HG02798 (cell line): ENCODE measurements around the gene DTL.

Source experiments
- ATAC-seq: cut with Tn5 transposase; IDR thresholded peaks from one replicate; pipeline ENCODE4 v1.9.1; 2021; ENCODE audit warnings: mild to moderate bottlenecking; ENCODE audit not compliant: unreplicated experiment, poor library complexity

DTL gene

DNA sequence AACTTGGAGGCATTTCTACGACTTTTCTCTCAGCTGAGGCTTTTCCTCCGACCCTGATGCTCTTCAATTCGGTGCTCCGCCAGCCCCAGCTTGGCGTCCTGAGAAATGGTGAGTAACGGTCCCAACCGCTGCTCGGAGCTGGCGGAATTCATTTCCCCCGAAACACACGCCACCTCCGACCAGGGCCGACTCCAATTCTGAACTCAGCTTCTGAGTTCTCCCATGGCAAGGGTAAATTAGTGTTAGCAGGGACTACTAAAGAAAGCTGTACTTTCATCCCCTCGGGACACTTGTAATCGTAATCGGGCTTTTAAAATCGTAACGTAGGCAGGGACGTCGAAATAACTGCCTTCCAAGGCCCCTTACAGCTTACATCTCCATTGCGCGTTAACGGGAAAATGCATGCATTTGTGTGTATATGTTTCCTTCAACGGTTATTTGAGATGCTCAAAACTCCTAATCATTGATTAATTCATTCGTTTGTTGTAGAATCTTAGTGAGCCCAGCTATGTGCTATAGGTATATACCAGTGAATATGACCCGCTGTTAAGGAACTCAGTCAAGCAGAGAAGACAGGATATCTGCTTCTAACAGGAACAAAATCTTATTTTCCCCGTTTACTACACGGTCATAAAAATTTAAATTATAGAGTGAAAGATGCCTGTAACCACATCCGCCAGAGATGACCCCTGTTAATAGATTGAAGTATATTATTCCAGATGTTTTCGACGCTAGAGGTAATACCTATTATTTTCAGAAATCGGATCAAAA is 472 bp downstream of the DTL start:
- peak; percentile 22 for ATAC-seq

DNA sequence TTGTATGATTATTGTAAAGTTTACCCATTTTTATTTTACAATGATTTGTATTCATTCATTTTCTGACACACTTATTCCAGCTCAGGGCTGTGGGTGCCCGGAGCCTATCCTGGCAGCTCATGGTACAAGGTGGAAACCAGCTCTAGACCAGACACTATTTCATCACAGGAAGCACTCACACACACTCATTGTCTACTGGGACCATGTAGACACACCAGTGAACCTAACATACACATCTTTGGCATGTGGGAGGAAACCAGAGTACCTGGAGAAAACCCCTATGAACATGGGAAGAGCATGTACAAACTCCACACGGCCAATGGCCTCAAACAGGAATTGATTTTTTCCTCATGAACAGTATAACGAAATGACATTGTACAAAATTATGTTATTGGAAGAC is 2.4 kb downstream of the DTL start:
- ATAC-seq = no peak

DNA sequence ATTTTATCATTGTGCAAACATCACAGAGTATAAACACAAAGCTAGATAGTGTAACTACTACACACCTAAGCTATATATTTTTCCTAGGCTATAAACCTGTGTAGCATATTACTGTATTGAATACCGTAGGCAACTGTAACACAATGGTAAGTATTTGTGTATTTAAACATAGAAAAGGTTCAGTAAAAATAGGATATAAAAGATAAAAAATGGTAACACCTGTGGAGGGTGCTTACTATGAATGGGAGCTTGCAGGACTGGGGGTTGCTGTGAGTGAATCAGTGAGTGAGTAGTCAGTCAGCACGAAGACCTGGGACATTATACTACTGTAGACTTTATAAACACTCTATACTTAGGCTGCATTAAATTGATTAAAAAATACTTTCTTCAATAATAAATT is 4.1 kb downstream of the DTL start:
- ATAC-seq = no peak

DNA sequence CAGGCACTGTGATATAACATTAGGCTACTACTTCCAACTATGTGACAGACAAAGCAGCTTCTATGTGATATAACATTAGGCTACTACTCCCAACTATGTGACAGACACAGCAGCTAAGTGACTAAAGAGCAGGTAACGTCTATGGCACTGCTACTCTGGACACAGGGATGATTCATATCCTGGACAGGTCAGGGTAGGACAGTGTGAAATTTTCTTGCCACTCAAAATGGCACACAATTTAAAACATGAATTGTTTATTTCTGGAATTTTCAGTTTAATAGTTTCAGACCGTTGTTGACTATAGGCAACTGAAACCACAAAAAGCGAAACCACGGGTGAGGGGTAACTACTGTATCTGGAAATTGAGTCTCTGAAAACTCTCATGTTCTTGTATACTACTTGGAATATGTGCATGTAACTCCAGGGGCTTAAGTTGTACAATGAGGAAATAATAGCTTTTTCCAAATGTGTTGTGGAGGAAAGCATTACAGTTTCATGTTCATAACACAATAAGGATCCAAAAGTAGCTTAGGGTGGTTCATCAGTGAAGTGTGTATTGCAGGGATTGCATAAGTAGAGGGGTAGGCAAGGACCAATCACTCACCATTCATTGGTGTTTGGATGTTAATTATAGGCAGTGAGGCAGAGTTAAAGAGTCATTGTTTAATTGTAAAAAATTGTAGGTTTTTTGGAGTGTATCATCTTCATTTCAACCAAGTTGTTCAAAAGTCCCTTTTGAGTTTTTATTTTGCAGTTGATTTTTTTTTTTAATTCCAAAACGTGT is 5.3 kb downstream of the DTL start:
- ATAC-seq = no peak

DNA sequence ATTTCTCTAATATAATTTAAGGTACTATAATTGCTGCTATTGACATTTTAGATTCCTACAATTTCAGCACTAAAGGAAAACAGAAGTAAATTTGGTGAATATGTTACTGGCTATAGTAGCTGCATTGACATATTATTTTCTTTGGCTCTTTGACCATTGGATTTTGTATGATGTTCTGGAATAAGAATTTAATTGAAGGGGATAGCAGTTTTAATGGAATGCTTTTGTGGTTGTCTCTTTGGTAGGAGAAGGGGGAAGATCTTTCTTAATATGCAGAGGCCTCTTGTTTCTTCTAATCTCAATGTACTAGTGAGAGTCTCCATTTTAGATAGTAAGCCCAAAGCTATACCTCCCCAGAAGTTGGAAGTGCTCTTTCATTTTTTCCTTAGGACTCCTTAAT is 6.9 kb downstream of the DTL start:
- ATAC-seq = no peak

DNA sequence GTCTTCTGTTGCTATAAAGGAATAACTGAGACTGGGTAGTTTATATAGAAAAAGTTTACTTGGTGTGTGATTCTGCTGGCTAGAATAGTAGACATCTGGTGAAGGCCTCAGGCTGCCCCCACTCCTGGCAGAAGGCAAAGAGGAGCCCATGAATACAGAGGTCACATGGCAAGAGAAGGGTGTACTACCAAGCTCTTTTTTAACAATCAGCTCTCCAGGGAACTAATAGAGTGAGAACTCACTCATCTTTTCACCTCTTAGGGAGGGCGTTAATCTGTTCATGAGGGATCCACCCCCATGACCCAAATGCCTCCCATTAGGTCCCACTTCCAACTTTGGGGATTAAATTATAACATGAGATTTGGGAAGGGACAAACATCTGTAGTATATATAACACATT is 9.3 kb downstream of the DTL start:
- no peak for ATAC-seq

DNA sequence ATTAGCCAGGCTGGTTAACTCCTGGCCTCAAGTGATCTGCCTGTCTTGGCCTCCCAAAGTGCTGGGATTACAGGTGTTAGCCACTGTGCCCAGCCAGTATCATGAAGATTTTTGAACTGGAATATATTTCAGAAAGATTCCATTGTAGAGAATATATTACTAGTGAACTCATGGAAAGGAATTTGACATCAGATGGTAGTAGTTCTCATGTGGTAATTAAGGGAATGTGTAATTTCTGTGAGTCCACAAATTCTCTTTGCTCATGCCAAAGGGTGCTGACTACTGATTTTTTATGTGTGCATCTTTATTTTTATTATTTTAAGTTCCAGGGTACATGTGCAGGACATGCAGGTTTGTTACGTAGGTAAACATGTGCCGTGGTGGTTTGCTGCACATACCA is 10.4 kb downstream of the DTL start:
- ATAC-seq = no peak

DNA sequence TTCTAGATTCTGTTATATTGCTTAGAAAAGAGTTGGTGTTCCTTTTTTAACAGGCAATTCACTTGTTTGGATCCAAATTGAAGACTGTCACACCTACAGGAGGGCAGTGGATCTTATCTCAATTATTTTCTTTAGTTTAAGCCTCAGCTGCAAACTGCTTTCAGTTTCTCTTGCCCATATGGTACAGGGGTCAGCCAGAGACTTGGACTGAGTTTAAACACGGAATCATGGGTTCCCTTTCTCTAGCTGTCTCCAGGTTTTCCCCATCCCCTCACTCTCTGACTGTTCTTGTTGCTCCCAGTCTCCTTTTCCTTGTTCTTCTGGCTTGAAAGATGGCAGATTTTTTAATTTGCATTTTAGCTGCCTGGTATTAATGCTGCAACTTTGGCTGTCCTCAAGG is 18.4 kb downstream of the DTL start:
- no peak for ATAC-seq

DNA sequence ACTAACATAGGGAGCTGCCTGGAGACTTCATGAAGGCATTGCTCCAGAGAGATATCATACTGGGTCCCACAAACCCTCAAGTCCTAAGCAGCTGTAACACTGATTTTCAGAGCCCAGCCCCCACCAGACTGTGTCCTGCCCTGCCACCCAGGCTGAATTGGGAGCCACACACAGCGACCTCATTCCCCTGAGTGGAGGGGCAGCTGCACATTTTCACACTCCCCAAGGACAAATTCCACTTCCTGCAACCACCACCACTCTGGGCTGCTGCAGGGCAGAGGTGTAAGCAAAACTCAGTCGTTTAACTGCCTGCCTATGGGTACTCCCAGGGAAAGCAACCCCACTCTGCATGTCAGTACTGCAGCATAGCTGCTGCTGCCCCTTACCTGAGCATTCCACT is 19.8 kb downstream of the DTL start:
- no peak for ATAC-seq

DNA sequence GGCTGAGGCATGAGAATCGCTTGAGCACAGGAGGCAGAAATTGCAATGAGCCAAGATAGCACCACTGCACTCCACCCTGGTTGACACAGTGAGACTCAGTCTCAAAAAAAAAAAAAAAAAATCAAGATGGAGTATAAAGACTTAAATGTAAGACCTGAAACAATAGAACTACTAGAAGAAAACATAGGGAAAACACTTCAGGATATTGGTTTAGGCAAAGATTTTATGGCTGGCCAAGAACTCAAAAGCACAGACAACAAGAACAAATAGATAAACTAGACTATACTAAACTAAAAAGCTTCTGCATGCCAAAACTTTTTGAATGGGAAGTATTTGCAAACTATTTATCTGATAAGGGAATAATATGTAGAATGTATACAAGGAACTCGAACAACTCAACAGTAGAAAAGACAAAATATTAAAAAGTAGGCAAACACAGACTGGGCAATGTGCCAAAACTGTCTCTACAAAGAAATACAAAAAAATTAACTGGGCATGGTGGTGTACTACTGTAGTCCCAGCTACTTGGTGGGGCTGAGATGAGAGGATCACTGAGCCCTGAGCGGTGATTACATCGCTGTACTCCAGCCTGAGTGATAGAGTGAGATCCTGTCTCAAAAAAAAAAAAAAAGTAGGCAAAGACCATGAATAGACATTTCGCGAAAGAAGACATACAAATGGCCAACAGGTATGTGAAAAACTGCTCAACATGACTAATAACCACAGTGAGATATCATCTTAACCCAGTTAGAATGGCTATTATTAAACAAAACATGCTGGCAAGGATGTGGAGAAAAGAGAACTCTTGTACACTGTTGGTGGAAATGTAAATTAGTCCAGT is 25.3 kb downstream of the DTL start:
- ATAC-seq = no peak

DNA sequence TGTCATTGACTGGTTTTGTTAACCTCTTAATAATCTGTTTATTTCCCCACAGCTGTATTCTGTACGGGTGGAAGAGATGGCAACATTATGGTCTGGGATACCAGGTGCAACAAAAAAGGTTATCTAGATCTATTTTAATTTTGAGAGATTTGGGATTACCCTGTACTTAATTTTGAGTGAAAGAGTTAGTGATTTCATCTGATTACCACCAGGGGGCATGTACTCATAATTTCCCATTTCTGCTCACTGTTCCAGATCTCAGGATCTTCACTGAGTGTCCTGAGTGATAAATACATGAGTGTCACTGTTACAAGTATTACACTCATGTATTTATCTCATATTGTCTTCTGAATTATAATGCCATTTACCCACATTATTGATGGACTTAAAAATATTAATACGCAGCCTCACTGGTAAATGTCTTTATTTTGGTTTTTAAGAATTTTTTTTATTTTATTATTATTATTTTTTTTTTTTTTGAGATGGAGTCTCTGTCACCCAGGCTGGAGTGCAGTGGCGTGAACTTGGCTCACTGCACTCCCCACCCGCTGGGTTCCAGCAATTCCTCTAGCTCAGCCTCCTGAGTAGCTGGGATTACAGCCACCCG is 27.4 kb downstream of the DTL start:
- no peak for ATAC-seq

DNA sequence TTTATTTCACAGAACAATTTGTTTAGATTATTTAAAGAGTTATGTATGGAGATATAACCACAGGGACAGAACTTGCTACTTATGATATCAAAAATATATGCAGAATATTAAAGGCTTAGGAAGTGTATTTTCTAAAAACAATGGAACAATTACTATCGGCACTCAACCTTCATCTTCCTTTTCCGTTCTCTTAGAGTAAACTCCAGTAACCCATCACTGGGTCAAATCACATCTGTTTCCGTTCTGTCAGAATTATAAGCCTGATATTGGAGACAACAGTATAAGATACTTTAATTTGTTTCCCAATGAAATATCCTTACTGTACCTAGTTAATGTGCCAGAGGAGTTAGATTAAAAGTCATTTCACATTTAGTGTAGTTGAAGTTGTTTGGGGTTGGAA is 32.2 kb downstream of the DTL start:
- ATAC-seq = no peak

DNA sequence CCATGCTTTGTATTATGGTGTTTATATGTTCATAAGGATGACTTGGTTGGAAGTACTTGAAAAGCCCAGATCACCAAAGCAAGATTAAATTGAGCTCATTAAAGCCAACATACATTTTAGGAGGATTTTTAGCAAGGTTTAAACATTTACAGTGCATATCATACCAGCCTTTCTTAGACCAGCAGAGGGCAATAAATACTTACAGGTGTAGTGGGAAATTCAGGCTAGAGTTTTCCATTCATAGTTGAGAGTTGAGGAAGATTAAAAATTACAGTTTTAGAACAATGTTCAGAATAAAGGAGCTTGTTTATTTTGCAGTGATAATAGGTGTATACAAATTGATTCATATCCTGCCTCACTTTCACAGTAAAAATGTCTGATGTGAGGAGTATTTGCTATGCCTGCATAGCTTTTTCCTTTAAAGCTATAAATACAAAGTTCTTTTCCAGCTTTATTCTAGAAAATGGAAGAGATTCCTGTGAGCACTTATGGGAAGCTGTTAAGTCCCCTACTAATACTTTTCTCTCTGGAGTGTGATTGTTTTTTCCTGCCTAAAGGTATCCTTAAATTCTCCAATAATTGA is 35.3 kb downstream of the DTL start:
- no peak for ATAC-seq

DNA sequence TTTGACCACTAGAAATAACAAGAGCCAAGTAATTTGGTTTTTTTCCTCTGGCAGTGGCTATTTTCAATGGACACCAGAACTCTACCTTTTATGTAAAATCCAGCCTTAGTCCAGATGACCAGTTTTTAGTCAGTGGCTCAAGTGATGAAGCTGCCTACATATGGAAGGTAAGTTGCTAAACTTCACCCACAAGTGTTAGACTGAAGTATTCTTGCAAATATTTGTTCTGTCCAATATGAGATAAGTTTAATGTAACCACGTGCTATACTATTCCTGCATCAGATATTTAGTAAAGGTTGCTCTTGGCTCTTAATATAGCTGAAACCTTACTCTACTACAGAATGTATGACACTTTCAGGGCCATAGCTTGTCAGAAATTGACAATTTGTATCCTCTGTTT is 36.5 kb downstream of the DTL start:
- no peak for ATAC-seq

DNA sequence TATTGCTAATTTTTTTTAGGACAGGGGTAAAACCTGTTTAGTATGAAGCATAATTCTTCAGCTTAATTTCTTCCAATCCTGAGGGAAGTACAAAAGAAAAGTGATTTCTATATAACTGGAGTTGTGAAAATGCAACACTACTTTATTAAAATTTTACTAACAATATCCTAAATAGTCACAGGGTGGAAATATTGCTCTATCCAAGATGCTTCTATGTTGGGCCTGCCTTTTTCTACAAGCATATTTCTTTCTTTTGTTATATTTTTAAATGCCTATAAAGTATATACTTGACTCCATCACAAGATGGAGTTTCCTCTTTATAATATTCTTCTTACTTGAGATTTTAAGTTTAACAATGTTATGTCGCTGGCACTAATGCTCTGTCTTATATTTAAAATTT is 37.9 kb downstream of the DTL start:
- no peak for ATAC-seq

DNA sequence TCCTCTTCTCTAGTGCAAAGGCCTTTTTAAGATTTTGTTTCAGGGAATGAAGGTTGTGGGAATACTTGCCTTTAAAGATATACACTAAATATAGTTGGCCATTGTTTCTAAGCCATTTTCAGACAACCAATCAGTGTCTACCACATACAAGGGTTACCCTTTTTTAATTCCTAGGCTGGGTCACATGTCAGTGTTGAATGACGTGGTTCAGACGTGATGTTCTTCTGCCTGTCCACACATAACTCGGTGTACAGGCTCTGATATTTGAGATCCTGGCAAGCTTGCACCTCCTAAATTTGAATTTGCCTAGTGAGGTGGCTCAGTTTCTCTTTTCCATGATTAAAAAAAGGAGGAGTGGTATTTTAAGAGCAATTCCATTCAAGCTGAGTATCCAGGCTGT is 38.8 kb downstream of the DTL start:
- ATAC-seq = no peak

DNA sequence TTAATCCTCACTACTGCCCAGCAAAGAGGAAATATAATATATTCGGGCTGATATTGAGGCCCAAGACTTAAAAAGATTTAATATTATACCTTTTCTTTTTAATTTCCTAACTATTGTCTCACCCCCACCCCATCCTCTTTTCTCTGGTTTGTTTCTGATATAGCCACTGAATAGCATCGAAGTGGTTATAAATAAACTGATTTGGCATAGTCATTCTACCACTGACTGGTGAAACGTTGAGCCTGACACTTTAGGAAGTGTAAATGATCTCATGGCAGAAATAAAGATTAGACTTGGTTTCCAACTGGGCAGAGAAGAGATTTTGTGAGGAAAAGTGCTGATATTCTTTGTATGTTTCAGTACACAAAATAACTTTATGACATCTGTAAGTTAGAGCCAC is 39.3 kb downstream of the DTL start:
- ATAC-seq = no peak

DNA sequence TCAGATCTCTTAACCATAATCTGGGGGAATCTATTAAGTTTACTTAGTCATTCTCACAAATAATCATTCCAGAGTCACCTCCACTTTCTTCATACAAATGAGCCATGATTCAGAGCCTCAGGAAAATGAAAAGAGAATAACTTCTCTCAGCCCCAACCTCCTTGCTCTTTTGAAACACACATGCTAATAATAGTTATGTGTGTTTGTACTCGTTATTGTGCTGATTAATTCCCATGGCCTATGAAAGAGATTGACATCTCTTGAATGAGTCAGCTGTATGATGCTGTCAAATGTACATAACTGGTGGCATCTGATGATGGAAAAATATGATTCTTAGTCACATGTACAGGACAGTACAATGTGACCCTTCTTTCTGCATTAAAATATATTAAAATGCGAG is 41.5 kb downstream of the DTL start:
- ATAC-seq = no peak

DNA sequence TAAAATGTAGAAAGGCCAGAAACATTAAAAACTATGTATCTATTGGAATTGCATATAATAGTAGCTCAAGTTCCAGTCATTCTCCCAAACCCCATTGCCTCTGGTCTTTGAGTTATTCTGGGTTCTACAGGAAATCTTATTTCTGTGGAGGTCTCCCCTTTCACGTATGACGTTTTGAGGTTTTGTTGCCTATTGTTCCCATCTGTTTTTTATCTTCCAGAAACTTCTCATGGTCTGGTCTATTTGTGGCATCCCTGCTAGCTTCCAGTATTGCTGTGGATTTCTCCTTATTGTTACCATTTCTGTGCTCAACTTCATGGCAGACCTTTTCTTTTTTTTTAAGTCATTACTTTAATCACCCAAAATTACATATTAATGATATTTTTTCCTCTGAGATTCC is 43.3 kb downstream of the DTL start:
- no peak for ATAC-seq

DNA sequence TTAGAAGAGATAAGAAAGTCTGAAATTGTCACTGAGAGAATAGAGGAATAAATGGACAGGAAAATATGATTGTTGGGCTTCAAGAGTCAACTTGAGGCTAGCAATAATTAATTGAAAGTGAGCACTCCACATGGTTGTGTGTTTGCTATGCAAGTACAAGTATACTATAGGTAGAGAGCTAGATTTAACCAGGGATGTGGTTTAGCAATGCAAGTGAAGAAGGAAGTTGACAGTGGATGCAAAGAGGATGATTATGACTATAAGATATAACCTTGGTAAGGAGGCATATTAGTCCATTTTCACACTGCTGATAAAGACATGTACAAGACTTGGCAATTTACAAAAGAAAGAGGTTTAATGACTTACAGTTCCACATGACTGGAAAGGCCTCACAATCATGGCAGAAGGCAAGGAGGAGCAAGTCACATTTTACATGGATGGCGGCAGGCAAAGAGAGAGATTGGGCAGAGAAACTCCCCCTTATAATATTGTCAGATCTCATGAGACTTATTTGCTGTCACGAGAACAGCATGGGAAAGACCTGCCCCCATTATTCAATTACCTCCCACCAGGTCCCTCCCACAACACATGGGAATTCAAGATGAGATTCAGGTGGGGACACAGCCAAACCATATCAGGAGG is 47.3 kb downstream of the DTL start:
- no peak for ATAC-seq
